Caco-2 (cell line): ENCODE data around the gene SMPX. TPM values are rescaled to one million over a fixed set of nuclear protein-coding genes. Genes with fewer than 3 reads are reported as not detected.

ENCODE experiments used
- Bru-seq: library from RNA; stranded (reverse); fragments of 400-500 nt; gene quantifications from one replicate; lab custom pipeline; 2021; lab: Mats Ljungman, UMichigan
- BruChase-seq, 2 experiments: library from RNA; stranded (reverse); fragments of 400-500 nt; gene quantifications; one replicate each; lab custom pipeline; 2021; lab: Mats Ljungman, UMichigan
- BruUV-seq: library from RNA; stranded (reverse); fragments of 400-500 nt; replicated peaks from 2 replicates; lab custom pipeline; 2021; lab: Mats Ljungman, UMichigan
- CTCF ChIA-PET: fragments of 300-600 bp; sonication (Branson Sonifier 250); formaldehyde crosslinking; loops from one replicate; lab custom pipeline; 2022; ENCODE audit warnings: antibody characterized with exemption; lab: Charles Lee
- POLR2A ChIA-PET: fragments of 300-600 bp; sonication (Branson Sonifier 250); formaldehyde crosslinking; loops from one replicate; lab custom pipeline; 2022; ENCODE audit warnings: antibody characterized with exemption; lab: Charles Lee
- DNase-seq, 2 experiments: peaks; one replicate each; pipeline versions ENCODE4 v3.0.0 to v3.0.0-alpha.2; 2020 to 2022
- H3K27me3 ChIP-seq: replicated peaks from 2 replicates; pipeline ENCODE4 v1.6.0; 2011; ENCODE audit warnings: low read length; ENCODE audit not compliant: control insufficient read depth, insufficient read depth
- H3K36me3 ChIP-seq: 2 replicates; pipeline ENCODE4 v1.5.1; 2011; ENCODE audit warnings: low read length; ENCODE audit not compliant: control insufficient read depth, insufficient read depth
- H3K4me1 ChIP-seq: fragments of 250-450 bp; sonication (Bioruptor Pico); 2 replicates; pipeline ENCODE4 v1.5.1; 2020; ENCODE audit warnings: mild to moderate bottlenecking
- H3K4me3 ChIP-seq: 2 replicates; pipeline ENCODE4 v1.5.1; 2011; ENCODE audit warnings: low read depth, mild to moderate bottlenecking, control low read depth, low read length
- H3K9me3 ChIP-seq: fragments of 250-450 bp; sonication (Bioruptor Pico); 2 replicates; pipeline ENCODE4 v1.5.1; 2020; ENCODE audit warnings: mild to moderate bottlenecking, moderate library complexity
- H3K27ac Mint-ChIP-seq: one replicate; pipeline ENCODE4 v1.8.0; 2022; ENCODE audit warnings: mixed read lengths; ENCODE audit not compliant: unreplicated experiment
- H3K27me3 Mint-ChIP-seq: one replicate; pipeline ENCODE4 v1.8.0; 2022; ENCODE audit warnings: mixed read lengths; ENCODE audit not compliant: insufficient read depth, unreplicated experiment
- H3K36me3 Mint-ChIP-seq: one replicate; pipeline ENCODE4 v1.8.0; 2022; ENCODE audit warnings: mild to moderate bottlenecking, mixed read lengths; ENCODE audit not compliant: insufficient read depth, unreplicated experiment
- H3K4me1 Mint-ChIP-seq: one replicate; pipeline ENCODE4 v1.8.0; 2022; ENCODE audit warnings: low read depth, mixed read lengths; ENCODE audit not compliant: unreplicated experiment
- H3K4me3 Mint-ChIP-seq: one replicate; pipeline ENCODE4 v1.8.0; 2022; ENCODE audit warnings: mild to moderate bottlenecking, moderate library complexity, mixed read lengths; ENCODE audit not compliant: unreplicated experiment
- H3K9me3 Mint-ChIP-seq: one replicate; pipeline ENCODE4 v1.8.0; 2022; ENCODE audit warnings: mixed read lengths; ENCODE audit not compliant: unreplicated experiment
- CTCF ChIP-seq, 2 experiments: fragments of 200-600 bp in 1 of 2; IDR thresholded peaks; 1 replicate in 1 of 2; 2 replicates in 1 of 2; pipeline versions ENCODE4 v1.5.1 to v1.8.0; 2011 to 2022; ENCODE audit warnings: antibody characterized with exemption in 1 of 2, control low read depth in 1 of 2, inconsistent platforms in 1 of 2, low read depth in 1 of 2, low read length in 1 of 2, mild to moderate bottlenecking in 1 of 2, moderate library complexity in 1 of 2; ENCODE audit not compliant: insufficient read depth in 1 of 2, severe bottlenecking in 1 of 2, unreplicated experiment in 1 of 2
- intact Hi-C: fragments of 100-400 bp; cut with micrococcal nuclease; formaldehyde crosslinking; loops from one replicate; pipeline ENCODE4 v1.10.0; 2022; ENCODE audit not compliant: unreplicated experiment
- long read RNA-seq: library from polyadenylated mRNA; stranded (forward); transcript quantifications from one replicate; pipeline ENCODE4 v2.0.0, GENCODE V29; 2022
- total RNA-seq: library from RNA; stranded (reverse); gene quantifications from 2 replicates; pipeline ENCODE4 v1.2.3, GENCODE V29; 2022

SMPX gene
- total RNA-seq, result 2.7 and 2.9 TPM in 2 replicates
- percentile 42 among the genes with signal in this experiment for Bru-seq, nascent RNA
- BruChase-seq, experiment 1, labeled RNA remaining after a 2-hour chase, result percentile 45 among the genes with signal in this experiment
- BruChase-seq, experiment 2, labeled RNA remaining after a 6-hour chase, result percentile 42 among the genes with signal in this experiment
- long read RNA-seq, result 0 reads

GRCh38 chrX:21757960-21758359 is at the start of gene SMPX:
Gene SMPX, minus strand, starts transcription at chrX:21758116. Its CDS starts 3,826 bp downstream, at chrX:21754290.
- Histone ChIP-seq H3K36me3 (no peaks in the 10 kb centered on the region), H3K4me1 (peaks cover 4% of the 10 kb centered on the region; the same call in 1 of the 2 replicates), H3K9me3 (no peaks in the 10 kb centered on the region), H3K27me3 (no peaks in the 10 kb centered on the region), H3K4me3 (no peak within 1 kb of the TSS)
- H3K4me3 Mint-ChIP-seq, result no peak within 1 kb of the TSS
- H3K9me3 Mint-ChIP-seq, result no peaks in the 10 kb centered on the region
- no peak for DNase-seq
- no peak for TF ChIP-seq CTCF (IDR thresholded peaks at IDR 0.05; ENCODE audit: insufficient read depth in 1 of 2, low read depth in 1 of 2, low read length in 1 of 2, severe bottlenecking in 1 of 2, unreplicated experiment in 1 of 2)
- ChIA-PET POLR2A (interaction anchor here (0.6 kb wide), 1 partner anchor 12 kb away, joined by 3 read pairs; no protein-coding TSS in a partner anchor), CTCF (no interaction called here)
- H3K36me3 Mint-ChIP-seq, result no peaks in the 10 kb centered on the region
- H3K4me1 Mint-ChIP-seq, result no peaks in the 10 kb centered on the region
- no peak within 1 kb of the TSS for H3K27ac Mint-ChIP-seq
- BruUV-seq, result no TSS peak
- no peaks in the 10 kb centered on the region for H3K27me3 Mint-ChIP-seq
- intact Hi-C loops, result no loop called here

- no peaks in the 10 kb centered on the region for H3K27me3 Mint-ChIP-seq
- no peak for DNase-seq
- ChIA-PET POLR2A (no interaction called here), CTCF (no interaction called here)
- H3K36me3 ChIP-seq, result no peaks in the 10 kb centered on the region
- no TSS peak for BruUV-seq
- H3K4me1 Mint-ChIP-seq, result no peaks in the 10 kb centered on the region
- no peak overlapping the region for H3K4me3 ChIP-seq
- H3K9me3 ChIP-seq, result no peaks in the 10 kb centered on the region
- H3K9me3 Mint-ChIP-seq, result peaks cover 8% of the 10 kb centered on the region
- H3K27ac Mint-ChIP-seq, result no peak overlapping the region
- TF ChIP-seq CTCF (IDR thresholded peaks at IDR 0.05; ENCODE audit: insufficient read depth in 1 of 2, low read depth in 1 of 2, low read length in 1 of 2, severe bottlenecking in 1 of 2, unreplicated experiment in 1 of 2), result no peak
- peaks cover 20% of the 10 kb centered on the region; the same call in 1 of the 2 replicates for H3K4me1 ChIP-seq
- no peaks in the 10 kb centered on the region for H3K36me3 Mint-ChIP-seq
- no peaks in the 10 kb centered on the region for H3K27me3 ChIP-seq
- no peak overlapping the region for H3K4me3 Mint-ChIP-seq
- intact Hi-C loops, result no loop called here
These were observed 48.8 kb upstream of the SMPX start for GRCh38 chrX:21806691-21807090.

DNA sequence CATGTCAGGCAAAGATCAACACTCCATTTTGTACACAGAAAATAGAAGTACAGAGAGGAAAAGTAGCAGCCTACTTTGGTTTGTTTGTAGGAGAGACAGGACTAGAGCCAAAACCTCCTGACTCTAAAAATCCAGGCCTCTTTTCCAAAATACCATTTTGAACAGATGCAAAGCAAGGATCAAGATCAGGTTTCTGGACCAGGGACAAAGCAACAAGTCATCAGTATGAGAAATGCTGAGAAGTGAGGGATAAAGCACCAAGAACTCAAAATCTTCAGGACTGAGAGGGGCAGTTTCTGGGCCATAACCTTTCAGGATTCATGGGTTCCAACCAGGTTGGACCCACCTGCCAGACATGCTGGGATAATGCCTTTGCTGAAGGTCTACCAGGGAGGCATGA is 44.9 kb upstream of the SMPX start:
- H3K36me3 ChIP-seq, result no peaks in the 10 kb centered on the region
- peaks cover 20% of the 10 kb centered on the region; the same call in 1 of the 2 replicates for H3K4me1 ChIP-seq
- Mint-ChIP-seq H3K4me3 (no peak overlapping the region), H3K9me3 (no peaks in the 10 kb centered on the region), H3K4me1 (no peaks in the 10 kb centered on the region), H3K27ac (peak overlapping the region; percentile 39), H3K36me3 (no peaks in the 10 kb centered on the region), H3K27me3 (no peaks in the 10 kb centered on the region)
- no peak for DNase-seq
- H3K4me3 ChIP-seq, result no peak overlapping the region
- POLR2A ChIA-PET, result no interaction called here
- CTCF ChIA-PET, result no interaction called here
- H3K27me3 ChIP-seq, result no peaks in the 10 kb centered on the region
- no peaks in the 10 kb centered on the region for H3K9me3 ChIP-seq
- intact Hi-C loops, result no loop called here
- BruUV-seq, result no TSS peak
- no peak for TF ChIP-seq CTCF (IDR thresholded peaks at IDR 0.05; ENCODE audit: insufficient read depth in 1 of 2, low read depth in 1 of 2, low read length in 1 of 2, severe bottlenecking in 1 of 2, unreplicated experiment in 1 of 2)
